ENCODE data around the gene GATB.

Gene GATB

DNA sequence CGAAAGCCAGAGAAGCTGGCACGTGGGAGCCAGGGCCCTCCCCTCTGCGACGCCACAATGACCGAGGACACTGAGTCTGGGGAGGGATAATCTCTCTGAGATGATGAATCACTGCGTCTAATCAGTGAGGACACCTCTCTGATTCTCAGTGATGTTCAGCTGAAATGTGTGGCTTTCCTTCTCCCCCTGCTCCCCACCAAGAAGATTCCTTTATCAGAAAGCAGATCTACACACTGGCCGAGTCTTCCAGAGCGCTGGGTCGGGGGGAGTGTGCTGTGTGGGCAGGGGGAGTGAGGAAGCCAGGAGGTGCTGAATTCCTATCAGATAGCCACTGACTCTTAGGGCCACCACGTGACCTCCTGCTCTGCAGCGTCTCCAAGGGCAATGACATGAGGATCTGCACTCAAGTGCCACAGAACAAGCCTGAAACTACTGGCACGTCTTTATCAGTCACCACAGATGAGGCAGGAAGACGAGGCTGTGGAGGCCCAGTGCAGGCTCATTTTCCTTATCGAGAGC, 89.2 kb downstream of the GATB start:
- DNase-seq, result no peak

- DNase-seq, result no peak
Measured at GRCh38 chr4:151670843-151671242, 90.0 kb downstream of the GATB start.

DNA sequence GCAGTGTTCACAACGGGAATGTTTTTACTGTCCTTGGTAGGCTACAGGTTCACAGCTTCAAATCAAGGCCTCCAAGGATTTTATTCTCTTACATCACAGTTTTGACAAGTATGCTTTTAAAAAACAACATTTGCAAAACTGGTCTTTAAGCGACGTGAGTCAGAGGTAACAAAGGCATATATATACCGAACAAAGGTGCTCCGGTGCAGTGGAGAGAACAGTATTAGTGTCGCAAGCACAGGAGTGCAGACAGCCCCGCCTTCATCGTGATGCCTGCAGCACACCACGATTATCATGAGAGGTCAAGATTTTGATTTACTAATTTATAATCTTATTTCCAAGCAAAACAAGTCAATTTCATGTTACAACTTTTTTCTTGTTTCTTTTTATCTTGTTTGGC, 90.8 kb downstream of the GATB start:
- DNase-seq, result no peak

DNA sequence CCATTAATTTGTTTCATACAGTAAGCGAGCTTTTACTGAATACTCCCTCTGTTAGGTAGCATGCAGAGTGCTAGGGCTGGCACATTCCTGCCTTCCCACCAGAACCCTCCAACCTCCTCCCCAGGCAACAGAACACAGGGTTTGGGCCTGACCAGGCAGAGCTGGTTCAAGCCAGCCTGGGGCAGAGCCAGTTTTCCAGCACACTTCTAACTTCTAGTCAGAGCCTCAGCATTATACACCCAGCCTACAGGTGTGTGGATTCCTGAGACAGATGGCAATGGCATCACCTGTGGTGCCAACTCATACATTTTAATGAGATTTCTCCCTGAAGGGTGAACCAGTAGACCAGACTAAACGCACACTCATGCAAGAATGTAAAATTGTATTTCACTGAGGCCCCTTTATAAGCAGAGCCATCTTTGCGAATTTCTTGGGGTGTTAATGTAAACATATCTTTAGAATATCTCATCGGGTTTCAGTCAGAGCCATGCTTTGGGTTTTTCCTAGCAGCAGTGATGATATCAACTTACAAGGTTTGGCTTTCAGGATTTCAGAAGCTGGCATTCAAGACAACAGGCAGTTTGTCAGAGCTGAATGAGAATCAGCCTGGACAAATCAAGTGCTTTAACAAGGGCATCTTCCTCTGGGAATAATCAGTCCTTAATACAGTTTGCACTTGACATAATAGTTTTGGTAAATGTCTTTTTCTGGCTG, 92.0 kb downstream of the GATB start:
- no peak for DNase-seq

DNA sequence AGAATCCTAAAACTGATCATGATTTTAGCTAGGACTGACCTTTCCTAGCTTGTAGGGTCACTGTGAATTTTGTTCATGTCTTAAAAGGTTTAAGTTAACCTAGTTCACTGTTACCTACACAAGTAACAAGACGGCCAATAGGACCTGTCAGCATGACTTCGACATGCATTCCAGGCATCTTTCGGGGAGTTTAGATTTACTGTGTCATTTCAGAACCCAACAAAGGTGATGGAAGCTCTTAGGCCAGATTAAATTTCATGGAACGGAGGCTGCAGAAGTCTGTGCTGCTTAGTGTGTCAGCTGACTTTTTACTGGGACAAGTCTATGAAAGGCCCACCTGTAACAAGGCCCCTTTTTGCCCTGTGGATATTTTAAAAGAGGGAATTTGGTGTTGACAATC, 93.1 kb downstream of the GATB start:
- no peak for DNase-seq

GRCh38 chr4:151667048-151667447, 93.8 kb downstream of the GATB start:
- no peak for DNase-seq

DNA sequence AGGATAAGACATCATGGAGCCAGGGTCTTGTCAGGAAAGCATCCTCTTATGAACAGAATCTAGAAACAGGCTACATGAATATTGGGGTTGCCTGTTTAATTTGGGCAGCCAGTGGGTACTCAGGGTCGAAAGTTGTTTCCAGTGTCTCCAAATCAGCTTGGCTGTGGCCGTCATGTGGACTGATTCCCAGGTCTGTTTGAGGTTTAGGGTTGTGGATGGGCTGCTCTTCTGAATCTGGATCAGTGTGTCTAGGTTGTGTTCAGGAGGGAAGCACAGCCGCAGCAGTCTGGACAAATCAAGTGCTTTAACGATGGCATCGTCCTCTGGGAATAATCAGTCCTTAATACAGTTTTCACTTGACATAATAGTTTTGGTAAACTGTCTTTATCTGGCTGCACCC, 94.3 kb downstream of the GATB start:
- no peak for DNase-seq

- DNase-seq, result no peak
Measured at GRCh38 chr4:151665785-151666127, 95.1 kb downstream of the GATB start.

GRCh38 chr4:151665022-151665784, 95.6 kb downstream of the GATB start:
- DNase-seq, result no peak

GRCh38 chr4:151664289-151664688, 96.5 kb downstream of the GATB start:
- no peak for DNase-seq

GRCh38 chr4:151663109-151663508, 97.7 kb downstream of the GATB start:
- DNase-seq, result no peak

GRCh38 chr4:151661873-151662272, 98.9 kb downstream of the GATB start:
- DNase-seq, result no peak

- DNase-seq, result no peak
Measured at GRCh38 chr4:151660676-151661075, 100.1 kb downstream of the GATB start.

DNA sequence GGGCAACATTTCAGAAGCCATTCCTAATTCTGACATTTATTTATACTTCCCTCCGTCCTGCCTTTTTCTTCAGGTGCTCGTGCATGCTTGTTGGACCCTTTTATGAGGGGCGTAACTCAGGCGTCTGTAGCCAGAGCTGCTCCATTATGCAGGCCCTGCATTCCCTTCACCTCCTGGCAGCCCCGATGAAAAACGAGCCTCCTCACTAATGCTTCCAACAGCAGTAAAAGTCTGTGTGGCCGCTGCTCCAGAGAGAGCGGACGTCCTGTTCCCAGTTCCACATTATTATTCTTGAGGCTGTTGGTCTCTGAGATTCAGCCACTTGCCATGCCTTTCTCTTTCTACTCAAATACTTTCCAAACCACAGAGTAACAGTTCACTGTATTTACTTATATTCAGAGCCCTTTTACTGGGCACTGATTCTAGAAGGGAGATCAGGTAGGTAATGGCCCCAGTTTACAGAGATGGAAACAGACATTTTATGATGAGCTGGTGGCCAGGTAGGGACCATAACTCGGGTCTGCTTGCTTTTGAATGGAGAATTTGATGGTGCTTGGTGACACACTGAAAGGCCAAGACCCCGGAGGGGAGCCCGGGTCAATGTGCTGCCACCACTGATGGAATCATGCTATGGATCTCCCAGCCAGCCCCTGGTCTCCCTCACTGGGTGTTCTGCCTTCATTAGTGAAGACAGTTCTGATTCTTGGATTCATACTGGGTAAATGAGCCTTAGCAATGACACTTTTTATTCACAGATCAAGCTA, 101.0 kb downstream of the GATB start:
- DNase-seq, result no peak

DNA sequence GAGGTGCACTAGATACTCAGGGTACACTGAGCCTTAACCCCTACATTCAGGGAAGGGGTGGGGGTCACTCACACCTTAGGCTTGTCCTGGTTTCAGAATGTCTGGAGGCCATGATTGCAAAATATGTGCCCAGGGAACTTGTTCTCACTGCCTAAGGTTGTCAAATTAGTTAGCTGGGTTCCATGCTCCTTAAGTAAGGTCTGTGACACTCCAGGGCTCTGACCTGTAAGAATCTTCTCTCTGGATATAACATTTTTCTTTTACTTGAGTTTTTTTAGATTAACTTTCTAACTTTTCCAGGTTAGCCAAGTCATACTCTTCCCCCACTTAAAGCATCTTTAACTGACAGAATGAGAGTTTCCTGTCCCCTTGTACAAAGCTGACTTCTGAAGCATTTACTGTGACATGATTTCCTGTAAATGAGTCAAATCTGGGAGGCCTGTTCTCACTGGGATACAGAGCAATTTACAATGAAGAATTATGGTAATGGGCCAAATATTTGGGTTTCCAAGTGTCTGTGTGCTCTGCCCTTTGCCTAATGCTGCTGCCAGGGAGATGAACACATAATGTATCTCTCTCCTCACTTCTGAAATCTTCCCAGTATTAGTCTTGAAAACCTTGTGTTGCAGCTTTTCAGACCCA, 101.7 kb downstream of the GATB start:
- peak in 1 of 2 donors; percentile 8 for DNase-seq

- no peak for DNase-seq
Measured at GRCh38 chr4:151657896-151658295, 102.9 kb downstream of the GATB start.

DNA sequence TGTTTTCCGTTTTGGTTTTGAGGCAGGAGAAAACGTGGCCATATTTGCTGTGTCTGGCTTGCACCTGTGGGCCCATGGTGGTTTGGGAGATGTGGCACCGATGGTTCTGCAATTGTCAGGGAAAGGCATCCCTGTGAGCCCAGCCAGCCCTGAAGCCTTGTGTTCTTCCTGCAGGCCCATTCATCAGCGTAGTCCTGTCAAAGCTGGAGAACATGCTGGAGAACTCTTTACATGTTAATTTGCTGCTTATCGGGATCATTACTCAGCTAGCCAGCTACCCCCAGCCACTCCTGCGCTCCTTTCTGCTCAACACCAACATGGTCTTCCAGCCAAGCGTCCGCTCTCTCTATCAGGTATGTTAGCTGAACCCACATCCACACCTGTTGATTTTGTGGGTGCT, 104.7 kb downstream of the GATB start:
- no peak for DNase-seq

DNA sequence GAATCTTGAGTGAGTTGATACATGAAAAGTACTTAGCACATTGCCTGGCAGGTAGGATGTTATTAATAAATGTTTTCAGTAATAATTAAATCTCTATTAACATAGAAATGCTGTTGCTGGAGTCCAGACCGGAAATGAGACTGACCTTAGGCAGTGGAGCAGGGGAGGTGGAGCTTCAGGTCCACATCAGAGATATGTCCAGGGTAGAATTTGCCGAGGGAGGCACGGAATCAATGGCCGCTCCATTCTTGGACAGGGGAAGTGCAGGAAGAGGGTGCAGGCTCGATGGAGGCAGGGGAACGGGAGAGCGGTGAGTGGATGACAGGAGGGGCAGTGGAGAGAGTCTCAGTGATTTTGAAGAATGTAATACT, 107.3 kb downstream of the GATB start:
- DNase-seq, result no peak

DNA sequence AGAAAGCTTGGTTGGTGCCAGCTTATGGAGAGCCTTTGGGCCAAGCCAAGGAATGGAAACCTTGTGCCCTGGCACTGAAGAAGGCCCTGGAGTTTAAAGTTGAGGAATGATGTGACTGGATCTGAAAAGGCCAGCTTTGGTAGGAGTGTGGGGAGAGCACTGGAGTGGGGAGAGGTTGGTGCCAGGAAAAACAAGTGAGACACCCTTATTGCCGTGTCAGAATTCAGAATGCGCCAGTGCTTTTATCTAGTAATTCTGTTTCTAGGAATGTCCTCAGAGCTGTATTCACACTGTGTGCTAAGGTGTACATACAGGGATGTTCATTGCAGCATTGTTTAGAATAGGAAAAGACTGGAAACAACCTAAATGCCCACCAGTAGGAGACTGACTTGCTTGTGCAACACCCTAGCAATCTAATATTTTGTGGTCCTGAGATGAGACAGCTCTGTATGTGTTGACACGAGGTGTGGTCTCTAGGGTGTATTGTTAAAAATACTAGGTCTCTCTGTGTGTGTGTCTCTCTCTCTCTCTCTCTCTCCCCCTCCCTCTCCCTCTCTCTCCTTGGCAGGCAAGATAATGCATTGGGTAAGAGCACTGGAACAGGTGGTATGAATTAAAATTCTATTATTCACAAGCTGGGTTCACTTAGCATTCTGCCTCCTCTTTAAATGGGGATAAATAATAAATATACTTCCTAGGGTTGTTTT, 107.8 kb downstream of the GATB start:
- no peak for DNase-seq

DNA sequence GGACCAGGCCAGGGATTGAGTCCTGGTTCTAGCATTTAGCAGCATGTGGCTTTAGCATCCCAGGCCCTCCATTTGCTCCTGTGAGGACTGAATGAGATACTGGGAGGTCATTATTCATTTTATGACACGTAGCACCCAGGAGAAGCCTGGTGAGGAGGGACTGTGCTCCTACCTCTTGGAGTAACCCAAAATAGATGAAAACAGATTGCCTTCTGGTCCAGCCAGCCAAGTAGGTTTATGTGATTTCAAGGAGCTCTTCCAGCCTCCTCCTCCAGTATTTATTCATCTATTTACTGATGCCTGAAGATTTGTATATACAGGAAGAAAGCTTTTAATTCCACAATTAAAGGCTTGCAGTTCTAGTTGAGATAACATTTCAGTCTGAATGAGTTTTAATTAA, 109.3 kb downstream of the GATB start:
- DNase-seq, result no peak

- DNase-seq, result no peak
Measured at GRCh38 chr4:151649479-151649878, 111.3 kb downstream of the GATB start.

GRCh38 chr4:151646322-151646721, 114.5 kb downstream of the GATB start:
- DNase-seq, result no peak

- DNase-seq, result no peak
Measured at GRCh38 chr4:151644622-151645021, 116.2 kb downstream of the GATB start.

Data from CD4-positive, alpha-beta T cell treated with Interleukin-1 beta for 1 hour (primary cell).